Testis (tissue), 2 donors: ENCODE data around the gene COL17A1.
A peak's percentile ranks its signal among the peaks of the same experiment; 100 is the strongest.

Experiments used
- POLR2A ChIP-seq: fragments of 450-650 bp; IDR thresholded peaks from one replicate; pipeline ENCODE4 v1.6.1; 2017; ENCODE audit warnings: antibody characterized with exemption, mild to moderate bottlenecking, moderate library complexity
- TF ChIP-seq, protein P1 (sequence below), 3 experiments: fragments of 450-650 bp in 2 of 3; fragments of 200-600 bp in 1 of 3; sonication (generic) in 1 of 3; IDR thresholded peaks; one replicate each; pipeline ENCODE4 v1.5.1; 2016 to 2019; ENCODE audit warnings: antibody characterized with exemption in 3 of 3, mild to moderate bottlenecking in 2 of 3, moderate library complexity in 1 of 3

DNA sequence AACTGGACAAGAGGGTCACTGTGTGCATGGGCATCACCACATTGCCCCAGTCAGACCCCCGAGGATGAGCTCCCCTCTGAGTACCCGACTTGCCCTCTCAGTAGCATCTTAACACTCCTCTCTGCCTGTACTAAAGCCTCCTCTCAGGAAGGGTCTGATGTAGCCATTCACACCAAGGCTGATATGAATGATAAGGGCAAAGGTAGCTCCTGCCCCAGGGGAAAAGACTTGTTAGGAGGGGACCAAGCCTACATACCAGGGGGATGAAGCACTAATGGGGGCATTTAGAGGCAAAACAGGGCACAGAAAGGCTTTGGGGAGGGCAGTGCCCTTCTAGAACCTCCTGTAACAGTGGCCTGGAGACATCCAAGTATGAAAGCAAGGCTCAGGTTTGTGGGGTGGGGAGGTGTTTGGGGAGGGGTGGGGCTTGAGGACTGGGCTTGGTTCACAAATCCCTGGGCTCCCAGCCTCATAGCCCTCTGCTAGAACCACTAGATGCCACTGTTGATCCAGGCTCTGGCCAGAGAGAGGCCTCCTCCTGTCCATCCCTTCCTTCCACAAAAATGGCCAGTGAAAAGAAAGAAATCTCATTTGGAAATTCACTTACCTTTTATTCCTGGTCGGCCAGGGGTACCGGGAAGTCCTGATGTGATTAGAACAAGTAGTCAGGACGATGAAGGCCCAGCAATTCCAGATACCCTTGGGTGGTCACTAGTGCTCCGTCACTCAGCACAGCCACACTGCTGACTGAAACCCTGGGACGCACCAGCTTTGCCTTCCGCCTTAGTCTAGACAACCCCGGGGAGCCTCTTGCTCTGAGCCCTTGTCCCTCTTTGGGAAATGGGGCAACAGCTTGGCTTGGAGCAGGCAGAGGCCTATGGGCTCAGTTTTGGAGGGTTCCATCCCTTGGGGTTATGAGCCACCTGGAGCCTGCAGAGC, 40.3 kb downstream of the COL17A1 start:
- TF ChIP-seq, protein P1, sequence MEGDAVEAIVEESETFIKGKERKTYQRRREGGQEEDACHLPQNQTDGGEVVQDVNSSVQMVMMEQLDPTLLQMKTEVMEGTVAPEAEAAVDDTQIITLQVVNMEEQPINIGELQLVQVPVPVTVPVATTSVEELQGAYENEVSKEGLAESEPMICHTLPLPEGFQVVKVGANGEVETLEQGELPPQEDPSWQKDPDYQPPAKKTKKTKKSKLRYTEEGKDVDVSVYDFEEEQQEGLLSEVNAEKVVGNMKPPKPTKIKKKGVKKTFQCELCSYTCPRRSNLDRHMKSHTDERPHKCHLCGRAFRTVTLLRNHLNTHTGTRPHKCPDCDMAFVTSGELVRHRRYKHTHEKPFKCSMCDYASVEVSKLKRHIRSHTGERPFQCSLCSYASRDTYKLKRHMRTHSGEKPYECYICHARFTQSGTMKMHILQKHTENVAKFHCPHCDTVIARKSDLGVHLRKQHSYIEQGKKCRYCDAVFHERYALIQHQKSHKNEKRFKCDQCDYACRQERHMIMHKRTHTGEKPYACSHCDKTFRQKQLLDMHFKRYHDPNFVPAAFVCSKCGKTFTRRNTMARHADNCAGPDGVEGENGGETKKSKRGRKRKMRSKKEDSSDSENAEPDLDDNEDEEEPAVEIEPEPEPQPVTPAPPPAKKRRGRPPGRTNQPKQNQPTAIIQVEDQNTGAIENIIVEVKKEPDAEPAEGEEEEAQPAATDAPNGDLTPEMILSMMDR (IDR thresholded peaks at IDR 0.05), result peak in 2 of 3 experiments; percentile 40 to 42
- TF ChIP-seq POLR2A, result no peak
